ENCODE results near the gene GAREM1.

Gene GAREM1

GRCh38 chr18:32258558-32259204, 212.0 kb downstream of the GAREM1 start:
- Histone ChIP-seq H3K4me3 (ENCODE audit: extremely low read depth, insufficient read depth, low read length, poor library complexity, severe bottlenecking) (no peak overlapping the region), H3K9me3 (ENCODE audit: control insufficient read depth, low read length) (no peaks in the 10 kb centered on the region), H3K4me1 (ENCODE audit: control insufficient read depth, insufficient read depth, low read length, poor library complexity, severe bottlenecking) (no peaks in the 10 kb centered on the region), H3K36me3 (ENCODE audit: control insufficient read depth, insufficient read depth, low read length) (no peaks in the 10 kb centered on the region), H3K27ac (ENCODE audit: low read depth, low read length, severe bottlenecking) (no peak overlapping the region)
- WGBS, 2 experiments (ENCODE audit: insufficient coverage in 2 of 2), result 77 to 90% methylated on average over 2 of the region's 5 CpGs

GRCh38 chr18:32258148-32258547, 212.5 kb downstream of the GAREM1 start:
- H3K36me3 ChIP-seq (ENCODE audit: control insufficient read depth, insufficient read depth, low read length), result no peaks in the 10 kb centered on the region
- H3K4me3 ChIP-seq (ENCODE audit: extremely low read depth, insufficient read depth, low read length, poor library complexity, severe bottlenecking), result no peak overlapping the region
- H3K4me1 ChIP-seq (ENCODE audit: control insufficient read depth, insufficient read depth, low read length, poor library complexity, severe bottlenecking), result no peaks in the 10 kb centered on the region
- WGBS, 2 experiments (ENCODE audit: insufficient coverage in 2 of 2), result 83 to 100% methylated on average over 1 to 2 of the region's 2 CpGs
- H3K27ac ChIP-seq (ENCODE audit: low read depth, low read length, severe bottlenecking), result no peak overlapping the region
- H3K9me3 ChIP-seq (ENCODE audit: control insufficient read depth, low read length), result no peaks in the 10 kb centered on the region

- WGBS, 2 experiments (ENCODE audit: insufficient coverage in 2 of 2), result 78 to 83% methylated on average over 1 of the region's 5 CpGs
- no peak overlapping the region for H3K4me3 ChIP-seq (ENCODE audit: extremely low read depth, insufficient read depth, low read length, poor library complexity, severe bottlenecking)
Observed at GRCh38 chr18:32257084-32257785, 213.4 kb downstream of the GAREM1 start.

GRCh38 chr18:32255570-32255969, 215.1 kb downstream of the GAREM1 start:
- 92% methylated on average over 2 of the region's 3 CpGs; no CpG with 5 or more reads in 1 of the 2 experiments for WGBS, 2 experiments (ENCODE audit: insufficient coverage in 2 of 2)
- no peak overlapping the region for H3K4me3 ChIP-seq (ENCODE audit: extremely low read depth, insufficient read depth, low read length, poor library complexity, severe bottlenecking)
- no peaks in the 10 kb centered on the region for H3K4me1 ChIP-seq (ENCODE audit: control insufficient read depth, insufficient read depth, low read length, poor library complexity, severe bottlenecking)
- H3K9me3 ChIP-seq (ENCODE audit: control insufficient read depth, low read length), result no peaks in the 10 kb centered on the region
- no peak overlapping the region for H3K27ac ChIP-seq (ENCODE audit: low read depth, low read length, severe bottlenecking)
- H3K36me3 ChIP-seq (ENCODE audit: control insufficient read depth, insufficient read depth, low read length), result no peaks in the 10 kb centered on the region

More at GRCh38 chr18:32257084-32257785, 213.4 kb downstream of the GAREM1 start:
- Histone ChIP-seq H3K4me1 (ENCODE audit: control insufficient read depth, insufficient read depth, low read length, poor library complexity, severe bottlenecking) (no peaks in the 10 kb centered on the region), H3K9me3 (ENCODE audit: control insufficient read depth, low read length) (no peaks in the 10 kb centered on the region), H3K36me3 (ENCODE audit: control insufficient read depth, insufficient read depth, low read length) (no peaks in the 10 kb centered on the region), H3K27ac (ENCODE audit: low read depth, low read length, severe bottlenecking) (no peak overlapping the region)

- Histone ChIP-seq H3K36me3 (ENCODE audit: control insufficient read depth, insufficient read depth, low read length) (no peaks in the 10 kb centered on the region), H3K4me1 (ENCODE audit: control insufficient read depth, insufficient read depth, low read length, poor library complexity, severe bottlenecking) (no peaks in the 10 kb centered on the region), H3K9me3 (ENCODE audit: control insufficient read depth, low read length) (no peaks in the 10 kb centered on the region), H3K4me3 (ENCODE audit: extremely low read depth, insufficient read depth, low read length, poor library complexity, severe bottlenecking) (no peak overlapping the region), H3K27ac (ENCODE audit: low read depth, low read length, severe bottlenecking) (no peak overlapping the region)
- WGBS, 2 experiments (ENCODE audit: insufficient coverage in 2 of 2), result 64 to 66% methylated on average over 4 to 6 of the region's 8 CpGs
Observed at GRCh38 chr18:32252141-32252860, 218.4 kb downstream of the GAREM1 start.

GRCh38 chr18:32251466-32251865, 219.2 kb downstream of the GAREM1 start:
- Histone ChIP-seq H3K4me1 (ENCODE audit: control insufficient read depth, insufficient read depth, low read length, poor library complexity, severe bottlenecking) (no peaks in the 10 kb centered on the region), H3K36me3 (ENCODE audit: control insufficient read depth, insufficient read depth, low read length) (no peaks in the 10 kb centered on the region), H3K4me3 (ENCODE audit: extremely low read depth, insufficient read depth, low read length, poor library complexity, severe bottlenecking) (no peak overlapping the region), H3K9me3 (ENCODE audit: control insufficient read depth, low read length) (no peaks in the 10 kb centered on the region), H3K27ac (ENCODE audit: low read depth, low read length, severe bottlenecking) (no peak overlapping the region)
- WGBS, 2 experiments (ENCODE audit: insufficient coverage in 2 of 2), result no CpG with 5 or more reads among the region's 3 CpGs

GRCh38 chr18:32249147-32249929, 221.3 kb downstream of the GAREM1 start:
- Histone ChIP-seq H3K9me3 (ENCODE audit: control insufficient read depth, low read length) (no peaks in the 10 kb centered on the region), H3K4me1 (ENCODE audit: control insufficient read depth, insufficient read depth, low read length, poor library complexity, severe bottlenecking) (no peaks in the 10 kb centered on the region), H3K27ac (ENCODE audit: low read depth, low read length, severe bottlenecking) (no peak overlapping the region), H3K4me3 (ENCODE audit: extremely low read depth, insufficient read depth, low read length, poor library complexity, severe bottlenecking) (no peak overlapping the region), H3K36me3 (ENCODE audit: control insufficient read depth, insufficient read depth, low read length) (no peaks in the 10 kb centered on the region)
- 77 to 95% methylated on average over 2 to 4 of the region's 8 CpGs for WGBS, 2 experiments (ENCODE audit: insufficient coverage in 2 of 2)

GRCh38 chr18:32244881-32245280, 225.8 kb downstream of the GAREM1 start:
- WGBS, 2 experiments (ENCODE audit: insufficient coverage in 2 of 2), result 79 to 83% methylated on average over 5 of the region's 5 CpGs
- no peaks in the 10 kb centered on the region for H3K4me1 ChIP-seq (ENCODE audit: control insufficient read depth, insufficient read depth, low read length, poor library complexity, severe bottlenecking)
- no peaks in the 10 kb centered on the region for H3K9me3 ChIP-seq (ENCODE audit: control insufficient read depth, low read length)
- H3K4me3 ChIP-seq (ENCODE audit: extremely low read depth, insufficient read depth, low read length, poor library complexity, severe bottlenecking), result no peak overlapping the region
- no peaks in the 10 kb centered on the region for H3K36me3 ChIP-seq (ENCODE audit: control insufficient read depth, insufficient read depth, low read length)
- no peak overlapping the region for H3K27ac ChIP-seq (ENCODE audit: low read depth, low read length, severe bottlenecking)

GRCh38 chr18:32243358-32243757, 227.3 kb downstream of the GAREM1 start:
- Histone ChIP-seq H3K36me3 (ENCODE audit: control insufficient read depth, insufficient read depth, low read length) (no peaks in the 10 kb centered on the region), H3K4me1 (ENCODE audit: control insufficient read depth, insufficient read depth, low read length, poor library complexity, severe bottlenecking) (no peaks in the 10 kb centered on the region), H3K4me3 (ENCODE audit: extremely low read depth, insufficient read depth, low read length, poor library complexity, severe bottlenecking) (no peak overlapping the region), H3K27ac (ENCODE audit: low read depth, low read length, severe bottlenecking) (no peak overlapping the region), H3K9me3 (ENCODE audit: control insufficient read depth, low read length) (no peaks in the 10 kb centered on the region)
- WGBS, 2 experiments (ENCODE audit: insufficient coverage in 2 of 2), result 89 to 92% methylated on average over 4 to 6 of the region's 6 CpGs

GRCh38 chr18:32242395-32242794, 228.3 kb downstream of the GAREM1 start:
- Histone ChIP-seq H3K4me3 (ENCODE audit: extremely low read depth, insufficient read depth, low read length, poor library complexity, severe bottlenecking) (no peak overlapping the region), H3K4me1 (ENCODE audit: control insufficient read depth, insufficient read depth, low read length, poor library complexity, severe bottlenecking) (no peaks in the 10 kb centered on the region)
- 88 to 100% methylated on average over 1 to 2 of the region's 2 CpGs for WGBS, 2 experiments (ENCODE audit: insufficient coverage in 2 of 2)

More at GRCh38 chr18:32242395-32242794, 228.3 kb downstream of the GAREM1 start:
- no peaks in the 10 kb centered on the region for H3K9me3 ChIP-seq (ENCODE audit: control insufficient read depth, low read length)
- no peak overlapping the region for H3K27ac ChIP-seq (ENCODE audit: low read depth, low read length, severe bottlenecking)
- H3K36me3 ChIP-seq (ENCODE audit: control insufficient read depth, insufficient read depth, low read length), result no peaks in the 10 kb centered on the region

Measured in mesodermal cell (in vitro differentiated cells).